Esophagus muscularis mucosa (tissue), 4 donors: Measurements from ENCODE around the gene FANCC. TPM values are rescaled to one million over a fixed set of nuclear protein-coding genes. Genes with fewer than 3 reads are reported as not detected.

Source experiments
- DNase-seq: peaks from one replicate; pipeline ENCODE4 v3.0.0-alpha.2; 2017; ENCODE audit errors: extremely low spot score
- H3K27ac ChIP-seq, 4 donors: fragments of 200-600 bp; sonication (generic); replicated peaks in 1 of 4; 1 replicate in 3 of 4; 2 replicates in 1 of 4; pipeline ENCODE4 v1.5.1; 2016 to 2019; ENCODE audit warnings: mild to moderate bottlenecking in 1 of 4
- H3K27me3 ChIP-seq, 4 donors: fragments of 200-600 bp; sonication (generic); one replicate each; pipeline versions ENCODE4 v1.5.1 to v1.6.0; 2016 to 2019
- H3K36me3 ChIP-seq, 4 donors: fragments of 200-600 bp; sonication (generic); one replicate each; pipeline ENCODE4 v1.5.1; 2016 to 2019
- H3K4me1 ChIP-seq, 4 donors: fragments of 200-600 bp; sonication (generic); one replicate each; pipeline ENCODE4 v1.5.1; 2016 to 2019
- H3K4me3 ChIP-seq, 4 donors: fragments of 200-600 bp; sonication (generic); 1 replicate in 2 of 4; 2 replicates in 2 of 4; pipeline ENCODE4 v1.5.1; 2016 to 2019; ENCODE audit warnings: mild to moderate bottlenecking in 4 of 4, moderate library complexity in 1 of 4
- H3K9me3 ChIP-seq, 4 donors: fragments of 200-600 bp; sonication (generic); 1 replicate in 3 of 4; 2 replicates in 1 of 4; pipeline ENCODE4 v1.5.1; 2016 to 2019
- CTCF ChIP-seq, 3 experiments: fragments of 200-600 bp in 2 of 3; fragments of 450-650 bp in 1 of 3; sonication (generic) in 2 of 3; IDR thresholded peaks; one replicate each; pipeline ENCODE4 v1.5.1; 2017 to 2019; ENCODE audit warnings: antibody characterized with exemption in 3 of 3, mild to moderate bottlenecking in 2 of 3, moderate library complexity in 1 of 3
- EP300 ChIP-seq: sonication (generic); formaldehyde crosslinking; IDR thresholded peaks from one replicate; pipeline ENCODE4 v1.6.1; 2017; ENCODE audit warnings: antibody characterized with exemption
- POLR2A ChIP-seq: fragments of 450-650 bp; IDR thresholded peaks from one replicate; pipeline ENCODE4 v1.6.1; 2017; ENCODE audit warnings: antibody characterized with exemption, moderate library complexity, mild to moderate bottlenecking, low read depth
- POLR2AphosphoS5 ChIP-seq, 2 donors: sonication (generic); formaldehyde crosslinking; IDR thresholded peaks; one replicate each; pipeline ENCODE4 v1.6.1; 2017; ENCODE audit warnings: antibody characterized with exemption in 2 of 2
- WGBS: methylation state at CpG from one replicate; pipeline ENCODE4 v1.1.5; 2018; 5-methylcytosine and 5-hydroxymethylcytosine counted together
- intact Hi-C: fragments of 100-400 bp; cut with DNase I; formaldehyde crosslinking; loops from one replicate; pipeline ENCODE4 v1.15.1; 2023
- total RNA-seq, 4 donors: library from RNA; depleted of rRNA; stranded (reverse); fragments of >200 nt; gene quantifications; one replicate each; pipeline versions ENCODE4 v1.1.0 to v1.2.1, GENCODE V29; 2016

The FANCC gene
- total RNA-seq, 4 donors from 2014 or later, result 5.3 to 9.5 (median 6.8) TPM

- intact Hi-C loops, result no loop called here
- H3K36me3 ChIP-seq, result no peaks in the 10 kb centered on the region
- no peak overlapping the region for H3K27ac ChIP-seq
- H3K9me3 ChIP-seq, result no peaks in the 10 kb centered on the region
- DNase-seq, result no peak
- peaks cover 0 to 5% (median 2%) of the 10 kb centered on the region in 4 donors for H3K4me1 ChIP-seq
- no peak overlapping the region for H3K4me3 ChIP-seq
- H3K27me3 ChIP-seq, result no peaks in the 10 kb centered on the region
- TF ChIP-seq POLR2AphosphoS5 (IDR thresholded peaks at IDR 0.05) (no peak), POLR2A (no peak), CTCF (IDR thresholded peaks at IDR 0.05) (no peak), EP300 (no peak)
- 98% methylated on average over 7 of the region's 7 CpGs for WGBS
Observed at GRCh38 chr9:95150903-95151302, 166.6 kb downstream of the FANCC start.

- H3K4me1 ChIP-seq, result peaks cover 5 to 18% (median 14%) of the 10 kb centered on the region in 4 donors
- no peaks in the 10 kb centered on the region for H3K27me3 ChIP-seq
- H3K4me3 ChIP-seq, result no peak overlapping the region
- no peaks in the 10 kb centered on the region for H3K9me3 ChIP-seq
- no peak for DNase-seq
- no peak for TF ChIP-seq POLR2AphosphoS5 (IDR thresholded peaks at IDR 0.05)
- no peak overlapping the region for H3K27ac ChIP-seq
- no peaks in the 10 kb centered on the region for H3K36me3 ChIP-seq
- WGBS, result 86% methylated on average over 2 of the region's 2 CpGs
- intact Hi-C loops, result no loop called here
Observed at GRCh38 chr9:95148208-95148520, 169.3 kb downstream of the FANCC start.

- no peak for DNase-seq
- Histone ChIP-seq H3K4me1 (peaks cover 5 to 23% (median 19%) of the 10 kb centered on the region in 4 donors), H3K36me3 (no peaks in the 10 kb centered on the region), H3K27me3 (no peaks in the 10 kb centered on the region), H3K4me3 (no peak overlapping the region), H3K27ac (no peak overlapping the region), H3K9me3 (no peaks in the 10 kb centered on the region)
- TF ChIP-seq POLR2AphosphoS5 (IDR thresholded peaks at IDR 0.05), result no peak
- no peak for TF ChIP-seq POLR2A
- TF ChIP-seq EP300, result no peak
- TF ChIP-seq CTCF (IDR thresholded peaks at IDR 0.05), result no peak
- 83% methylated on average over 7 of the region's 7 CpGs for WGBS
- intact Hi-C loops, result no loop called here
Observed at GRCh38 chr9:95147452-95148207, 169.9 kb downstream of the FANCC start.

- Histone ChIP-seq H3K4me1 (peaks cover 5 to 35% (median 22%) of the 10 kb centered on the region in 4 donors), H3K9me3 (no peaks in the 10 kb centered on the region), H3K27ac (peak overlapping the region; percentile 56 to 77 (median 71)), H3K4me3 (no peak overlapping the region), H3K27me3 (no peaks in the 10 kb centered on the region), H3K36me3 (no peaks in the 10 kb centered on the region)
- peak; percentile 98 for DNase-seq
- no peak for TF ChIP-seq CTCF (IDR thresholded peaks at IDR 0.05)
- peak; percentile 61 to 74 for TF ChIP-seq POLR2AphosphoS5 (IDR thresholded peaks at IDR 0.05)
- 67% methylated on average over 17 of the region's 18 CpGs for WGBS
- intact Hi-C loops, result no loop called here
Observed at GRCh38 chr9:95143591-95144561, 173.6 kb downstream of the FANCC start.

GRCh38 chr9:95142728-95143127 lies 174.8 kb downstream of the FANCC start:
- Histone ChIP-seq H3K36me3 (no peaks in the 10 kb centered on the region), H3K9me3 (no peaks in the 10 kb centered on the region), H3K27ac (peak overlapping the region; percentile 56 to 77 (median 62)), H3K27me3 (no peaks in the 10 kb centered on the region), H3K4me3 (no peak overlapping the region), H3K4me1 (peaks cover 5 to 40% (median 30%) of the 10 kb centered on the region in 4 donors)
- TF ChIP-seq EP300 (no peak), POLR2AphosphoS5 (IDR thresholded peaks at IDR 0.05) (no peak), CTCF (IDR thresholded peaks at IDR 0.05) (no peak), POLR2A (no peak)
- intact Hi-C loops, result no loop called here
- 77% methylated on average over 3 of the region's 3 CpGs for WGBS
- no peak for DNase-seq
